Measurements from ENCODE around the gene TTLL6. TPM values are rescaled to one million over a fixed set of nuclear protein-coding genes. Genes with fewer than 3 reads are reported as not detected.
A peak's percentile ranks its signal among the peaks of the same experiment; 100 is the strongest.

The TTLL6 gene
- total and polyA plus RNA-seq, 2 donors (not counting 3 experiments of a cell fraction or from before 2014, with no cell fraction given): not detected

DNA sequence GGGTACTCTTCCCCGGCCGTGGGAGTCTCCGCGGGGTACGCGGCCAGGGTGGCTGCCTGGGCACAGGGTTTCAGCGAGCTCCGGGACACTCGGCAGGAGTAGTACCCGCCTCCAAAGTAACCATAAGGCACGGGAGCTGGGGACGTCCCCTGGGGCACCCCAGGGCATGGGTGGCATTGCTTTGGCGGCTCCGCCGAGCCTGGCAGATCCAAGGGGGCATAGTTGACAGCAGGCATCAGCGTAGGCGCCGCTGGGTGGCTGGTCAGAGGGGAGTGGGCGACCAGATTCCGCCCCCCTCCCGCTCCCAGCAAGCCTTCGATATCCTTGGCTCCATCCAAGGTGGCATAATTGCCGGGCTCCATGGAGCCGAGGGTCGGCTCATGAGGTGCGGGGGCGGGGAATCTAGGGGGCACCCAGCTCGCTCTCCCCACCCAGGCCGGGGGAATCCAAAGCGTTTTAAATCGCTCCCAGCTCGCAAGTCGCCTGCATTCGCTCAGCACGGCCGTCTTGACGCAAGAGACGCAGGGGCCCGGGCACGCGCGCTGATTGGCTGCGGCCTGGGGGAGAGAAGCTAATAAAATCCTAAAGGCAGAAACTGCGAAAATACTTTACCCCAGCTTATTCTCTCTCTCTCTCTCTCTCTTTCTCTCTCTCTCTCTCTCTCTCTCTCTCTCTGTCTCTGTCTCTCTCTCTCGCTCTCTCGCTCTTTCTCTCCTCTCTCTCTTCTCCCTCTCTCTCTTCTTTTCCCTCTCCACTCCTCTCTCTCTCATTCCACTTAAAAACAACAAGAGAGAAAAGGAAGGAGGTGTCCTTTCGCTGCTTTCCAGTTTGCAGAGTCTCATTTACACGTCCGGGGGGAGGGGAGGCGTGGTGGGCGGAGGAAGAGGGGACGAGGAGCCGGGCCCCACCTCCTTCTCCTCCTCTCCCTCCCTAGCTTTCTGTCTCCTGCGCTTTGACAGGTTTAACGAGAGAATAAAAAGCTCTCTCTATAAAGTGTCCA is 88.5 kb downstream of the TTLL6 start, which contains the start of gene HOXB13:
TSS of gene HOXB13 (minus strand) at position 519 of the 1,000 bp plus-strand sequence. CDS start at position 362, 157 bp downstream.
- intact Hi-C loops (cut with micrococcal nuclease) (no loop called here), dilution Hi-C loops (cut with MboI; ENCODE audit: extremely low pct_ligation_motif_present, low sequenced_read_pairs) (no loop called here)
- TF ChIP-seq POLR2AphosphoS5 (IDR thresholded peaks at IDR 0.05; ENCODE audit: insufficient read depth, low read depth, low read length) (no peak), EZH2 (IDR thresholded peaks at IDR 0.05; ENCODE audit: borderline replicate concordance, low read depth, low read length, severe bottlenecking) (peak; percentile 81), JUN (IDR thresholded peaks at IDR 0.05; ENCODE audit: borderline replicate concordance, insufficient read depth, insufficient read length, low read depth) (no peak), GATA2 (IDR thresholded peaks at IDR 0.05; ENCODE audit: insufficient read depth, insufficient read length, low read depth, low read length) (no peak), POLR2A (IDR thresholded peaks at IDR 0.05; ENCODE audit: low read depth, low read length) (no peak), FOS (IDR thresholded peaks at IDR 0.05; ENCODE audit: borderline replicate concordance, insufficient read depth, low read length) (no peak)
- TF ChIP-seq, protein P1, sequence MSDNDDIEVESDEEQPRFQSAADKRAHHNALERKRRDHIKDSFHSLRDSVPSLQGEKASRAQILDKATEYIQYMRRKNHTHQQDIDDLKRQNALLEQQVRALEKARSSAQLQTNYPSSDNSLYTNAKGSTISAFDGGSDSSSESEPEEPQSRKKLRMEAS (IDR thresholded peaks at IDR 0.05; ENCODE audit: insufficient read depth, insufficient read length): no peak
- TF ChIP-seq, protein P2, sequence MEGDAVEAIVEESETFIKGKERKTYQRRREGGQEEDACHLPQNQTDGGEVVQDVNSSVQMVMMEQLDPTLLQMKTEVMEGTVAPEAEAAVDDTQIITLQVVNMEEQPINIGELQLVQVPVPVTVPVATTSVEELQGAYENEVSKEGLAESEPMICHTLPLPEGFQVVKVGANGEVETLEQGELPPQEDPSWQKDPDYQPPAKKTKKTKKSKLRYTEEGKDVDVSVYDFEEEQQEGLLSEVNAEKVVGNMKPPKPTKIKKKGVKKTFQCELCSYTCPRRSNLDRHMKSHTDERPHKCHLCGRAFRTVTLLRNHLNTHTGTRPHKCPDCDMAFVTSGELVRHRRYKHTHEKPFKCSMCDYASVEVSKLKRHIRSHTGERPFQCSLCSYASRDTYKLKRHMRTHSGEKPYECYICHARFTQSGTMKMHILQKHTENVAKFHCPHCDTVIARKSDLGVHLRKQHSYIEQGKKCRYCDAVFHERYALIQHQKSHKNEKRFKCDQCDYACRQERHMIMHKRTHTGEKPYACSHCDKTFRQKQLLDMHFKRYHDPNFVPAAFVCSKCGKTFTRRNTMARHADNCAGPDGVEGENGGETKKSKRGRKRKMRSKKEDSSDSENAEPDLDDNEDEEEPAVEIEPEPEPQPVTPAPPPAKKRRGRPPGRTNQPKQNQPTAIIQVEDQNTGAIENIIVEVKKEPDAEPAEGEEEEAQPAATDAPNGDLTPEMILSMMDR (IDR thresholded peaks at IDR 0.05; ENCODE audit: extremely low read depth in 1 of 2, insufficient read depth in 1 of 2, low read depth in 1 of 2, low read length in 2 of 2): no peak
- Histone ChIP-seq H2AFZ (ENCODE audit: low read depth, low read length) (no peak within 1 kb of the TSS), H3K4me1 (ENCODE audit: control insufficient read depth, extremely low read depth, insufficient read depth, low read length) (peaks cover under 1% of the 10 kb centered on the region), H3K9me1 (replicated peaks; ENCODE audit: control insufficient read depth, extremely low read depth, insufficient read depth, low read length) (no peaks in the 10 kb centered on the region), H4K20me1 (replicated peaks; ENCODE audit: control insufficient read depth, extremely low read depth, insufficient read depth, low read length) (no peaks in the 10 kb centered on the region), H3K4me3 (replicated peaks in 1 of 3; ENCODE audit: insufficient read depth in 1 of 3, low read depth in 1 of 3, low read length in 3 of 3) (peak within 1 kb of the TSS in 1 of 3 experiments; percentile 18), H3K9me3 (replicated peaks; ENCODE audit: control insufficient read depth, insufficient read depth, low read length) (no peaks in the 10 kb centered on the region), H3K36me3 (ENCODE audit: control insufficient read depth in 2 of 2, extremely low read depth in 1 of 2, insufficient read depth in 2 of 2, low read length in 2 of 2) (no peaks in the 10 kb centered on the region), H3K9ac (replicated peaks; ENCODE audit: extremely low read depth, insufficient read depth, low read length) (no peak within 1 kb of the TSS), H3K79me2 (ENCODE audit: control insufficient read depth, insufficient read depth, low read length) (no peaks in the 10 kb centered on the region), H3K27me3 (ENCODE audit: control insufficient read depth in 2 of 2, insufficient read depth in 2 of 2, low read length in 2 of 2) (peaks cover 89 to 96% of the 10 kb centered on the region in 2 experiments), H3K4me2 (ENCODE audit: insufficient read depth, low read length) (peak within 1 kb of the TSS; percentile 20), H3K27ac (ENCODE audit: insufficient read depth, low read depth, low read length) (no peak within 1 kb of the TSS)
- peak; percentile 36 for DNase-seq (ENCODE audit: low read depth, low spot score)
- ChIA-PET POLR2A (no interaction called here), CTCF (interaction anchor here (0.5 to 7.5 kb wide), 8 partner anchors 8 to 150 kb away, joined by 3 to 312 read pairs (median 6); no protein-coding TSS in a partner anchor)
- FAIRE-seq: peak; percentile 63
- no TSS peak for BruUV-seq (replicated peaks)
